HG02798 (cell line): Measurements from ENCODE around the gene DDX20.

Experiments
- ATAC-seq: cut with Tn5 transposase; IDR thresholded peaks from one replicate; pipeline ENCODE4 v1.9.1; 2021; ENCODE audit warnings: mild to moderate bottlenecking; ENCODE audit not compliant: unreplicated experiment, poor library complexity

Gene DDX20

GRCh38 chr1:111755331-111756123 lies at the start of gene DDX20:
Gene DDX20, plus strand, starts transcription at chr1:111755901. Its CDS starts 24 bp downstream, at chr1:111755925.
- ATAC-seq: peak; percentile 94

DNA sequence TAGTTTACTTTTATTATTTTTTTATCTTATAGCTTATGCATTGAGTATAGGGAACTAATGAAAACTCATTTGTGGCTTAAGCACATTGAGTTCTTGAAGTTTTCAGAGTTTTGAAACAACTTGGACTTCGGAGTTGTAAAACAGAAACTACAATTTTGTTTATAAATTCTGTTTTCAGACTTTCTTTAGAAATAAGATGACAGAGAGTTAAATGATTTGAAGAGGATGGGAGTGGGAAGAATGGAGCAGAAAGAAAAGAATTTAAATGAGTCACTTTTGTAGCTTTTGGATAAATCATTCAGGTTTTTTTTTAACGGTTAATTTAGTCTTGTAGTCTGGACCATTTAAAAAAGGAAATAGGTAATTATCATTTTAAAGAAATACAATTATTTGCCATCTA lies 48.8 kb upstream of the DDX20 start:
- ATAC-seq: no peak

- ATAC-seq: no peak
Measured at GRCh38 chr1:111707906-111708305, 47.8 kb upstream of the DDX20 start.

GRCh38 chr1:111709986-111710385 lies 45.7 kb upstream of the DDX20 start:
- ATAC-seq: no peak

DNA sequence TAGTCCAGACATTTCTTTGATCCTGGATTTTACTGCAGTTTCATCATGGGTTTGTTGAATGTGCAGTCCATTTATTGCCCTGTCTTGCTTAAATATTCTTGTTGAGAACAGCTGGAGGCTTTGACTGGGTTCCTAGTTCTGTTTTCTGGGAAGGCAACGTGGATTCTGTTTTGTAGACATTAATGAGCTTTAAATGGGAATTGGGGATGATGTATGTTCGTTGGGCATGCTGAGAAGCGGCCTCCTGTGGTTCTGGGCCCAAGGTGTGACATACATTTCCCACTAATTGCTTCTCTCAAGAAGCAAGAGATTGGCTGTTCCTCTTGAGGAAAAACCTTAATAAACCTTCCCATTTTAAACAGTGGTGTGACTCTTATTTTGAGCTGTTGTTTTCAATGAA lies 39.4 kb upstream of the DDX20 start:
- ATAC-seq: no peak

DNA sequence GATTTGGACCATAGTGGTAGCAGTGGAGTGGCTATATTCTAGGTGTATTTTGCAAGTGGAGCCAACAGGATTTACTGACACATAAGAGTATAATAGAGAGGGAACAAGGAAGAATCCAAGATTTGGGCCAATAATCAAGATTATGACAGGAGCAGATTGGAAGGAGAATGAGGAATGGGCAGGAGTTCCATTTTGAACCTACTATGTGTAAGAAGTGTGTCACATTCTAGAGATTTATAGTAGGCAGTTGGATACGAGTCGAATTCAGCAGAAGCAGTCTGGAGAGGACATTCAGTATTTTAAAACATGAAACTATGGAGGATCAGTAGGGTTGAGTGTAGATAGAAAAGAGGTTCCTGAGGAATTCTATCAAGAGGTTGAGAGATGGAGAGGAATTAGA lies 38.3 kb upstream of the DDX20 start:
- ATAC-seq: no peak

- ATAC-seq: no peak
Measured at GRCh38 chr1:111719135-111719534, 36.6 kb upstream of the DDX20 start.

DNA sequence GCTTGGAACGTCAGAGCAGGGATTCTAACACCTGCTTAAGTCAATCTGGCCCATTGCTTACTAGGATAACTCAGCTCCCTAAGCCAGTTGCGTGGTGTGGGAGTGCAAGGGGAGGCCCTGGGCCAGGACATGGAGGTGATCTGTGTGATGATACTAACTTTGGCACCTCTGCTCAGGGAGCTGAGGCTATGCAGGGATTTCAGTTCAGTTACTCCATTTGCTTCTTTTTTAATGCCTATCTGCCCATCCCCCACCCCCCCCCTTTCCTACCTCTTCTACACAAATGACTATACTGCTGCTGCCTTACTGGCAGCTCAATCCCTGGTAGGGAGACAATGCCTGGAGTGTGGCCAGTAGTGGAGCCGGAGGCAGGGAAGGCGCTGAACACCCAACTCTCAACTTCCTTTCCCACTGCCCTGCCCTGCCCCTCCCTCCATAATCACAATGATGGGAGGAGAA lies 36.0 kb upstream of the DDX20 start:
- no peak for ATAC-seq

DNA sequence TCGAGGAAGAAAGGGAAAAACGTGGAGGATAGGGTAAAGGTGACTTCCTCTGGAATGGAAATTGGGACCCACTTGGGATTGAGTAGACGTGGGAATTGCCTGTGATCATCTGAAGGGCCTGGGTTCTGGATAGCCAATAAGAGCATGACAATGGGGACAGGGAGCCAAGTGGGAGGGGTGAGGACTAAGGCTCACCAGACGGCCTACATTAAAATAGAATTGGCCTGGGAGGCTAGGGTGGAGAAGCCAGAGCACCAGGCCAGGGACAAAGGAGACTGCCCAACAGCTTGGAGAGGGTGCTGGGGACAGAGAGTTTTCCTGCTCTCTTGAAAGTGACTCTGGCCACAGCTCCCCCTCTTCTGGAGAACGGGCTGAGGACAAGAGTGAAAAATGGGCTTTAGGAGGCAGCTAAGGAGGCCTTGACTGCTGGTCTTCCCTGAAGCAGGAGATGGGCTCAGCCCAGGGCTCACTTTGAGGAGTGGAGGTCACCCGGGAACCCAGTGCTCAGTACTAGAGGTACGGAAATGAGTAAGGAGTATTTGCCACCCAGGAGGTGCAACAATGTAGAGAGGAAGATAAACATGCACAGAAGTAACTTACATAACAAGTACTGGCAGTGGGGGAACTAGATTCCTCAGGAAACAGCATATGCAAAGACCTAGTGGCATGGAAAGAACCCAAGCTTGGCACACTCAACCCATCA lies 35.3 kb upstream of the DDX20 start:
- no peak for ATAC-seq

- no peak for ATAC-seq
Measured at GRCh38 chr1:111720977-111721786, 34.5 kb upstream of the DDX20 start.

DNA sequence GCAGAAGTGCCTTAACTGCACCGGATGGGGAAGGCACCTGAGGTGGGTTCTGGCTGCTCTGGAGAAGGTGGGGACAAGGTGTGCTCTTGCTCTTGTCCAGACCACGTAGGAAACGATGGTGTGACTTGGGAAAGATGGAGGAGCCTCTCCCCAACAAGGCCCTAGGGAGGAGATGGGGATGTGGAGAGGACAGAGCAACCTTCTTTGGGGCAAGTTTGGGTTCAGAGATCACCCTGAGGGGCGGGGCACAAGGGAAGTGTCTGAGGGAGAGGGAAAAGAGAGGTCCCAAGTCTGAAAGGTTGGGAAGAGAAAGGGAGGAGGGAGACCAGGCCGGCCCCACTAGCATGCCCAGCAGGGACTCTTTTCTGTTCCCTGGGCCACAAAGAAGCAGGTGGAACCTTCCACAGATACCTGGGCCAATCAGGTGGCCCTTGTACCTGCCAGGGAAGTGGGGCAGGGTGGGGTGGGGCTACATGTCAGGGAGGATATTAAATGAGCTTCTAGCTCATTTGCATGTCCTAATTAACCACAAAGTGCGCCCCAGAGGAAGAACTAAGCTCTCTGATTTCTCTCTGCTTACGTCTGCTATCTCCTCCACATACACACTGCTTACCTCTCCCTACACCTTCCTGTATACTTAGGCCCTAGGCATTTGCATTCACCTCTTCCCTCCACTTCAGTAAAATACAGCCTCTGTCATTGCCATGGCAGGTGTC lies 32.5 kb upstream of the DDX20 start:
- ATAC-seq: no peak

GRCh38 chr1:111723871-111724270 lies 31.8 kb upstream of the DDX20 start:
- no peak for ATAC-seq

GRCh38 chr1:111725192-111725591 lies 30.5 kb upstream of the DDX20 start:
- ATAC-seq: no peak

DNA sequence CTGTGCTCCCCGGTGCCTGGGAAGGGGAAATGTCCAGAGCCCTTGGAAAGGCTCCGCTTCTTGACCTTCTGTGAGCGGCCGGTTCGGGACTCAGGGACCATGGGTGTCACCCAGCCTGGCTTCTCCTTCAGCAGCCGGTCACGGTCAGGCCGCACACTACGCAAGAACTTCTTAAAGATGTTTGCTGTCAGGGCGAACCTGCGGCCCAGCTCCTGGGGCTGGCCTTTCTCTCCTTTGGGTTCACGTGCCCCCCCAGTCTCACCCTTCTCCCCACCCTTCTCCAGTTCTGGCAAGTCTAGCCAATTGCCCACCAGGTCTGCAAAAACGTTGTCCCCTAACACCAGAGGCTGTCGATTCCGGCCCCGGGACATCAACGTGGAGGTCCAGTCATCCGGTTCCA lies 28.6 kb upstream of the DDX20 start:
- no peak for ATAC-seq

GRCh38 chr1:111729271-111729921 lies 26.3 kb upstream of the DDX20 start:
- ATAC-seq: no peak

GRCh38 chr1:111729946-111730681 lies 25.6 kb upstream of the DDX20 start:
- ATAC-seq: no peak

- ATAC-seq: no peak
Measured at GRCh38 chr1:111730706-111731105, 25.0 kb upstream of the DDX20 start.

- ATAC-seq: no peak
Measured at GRCh38 chr1:111731956-111732355, 23.7 kb upstream of the DDX20 start.

DNA sequence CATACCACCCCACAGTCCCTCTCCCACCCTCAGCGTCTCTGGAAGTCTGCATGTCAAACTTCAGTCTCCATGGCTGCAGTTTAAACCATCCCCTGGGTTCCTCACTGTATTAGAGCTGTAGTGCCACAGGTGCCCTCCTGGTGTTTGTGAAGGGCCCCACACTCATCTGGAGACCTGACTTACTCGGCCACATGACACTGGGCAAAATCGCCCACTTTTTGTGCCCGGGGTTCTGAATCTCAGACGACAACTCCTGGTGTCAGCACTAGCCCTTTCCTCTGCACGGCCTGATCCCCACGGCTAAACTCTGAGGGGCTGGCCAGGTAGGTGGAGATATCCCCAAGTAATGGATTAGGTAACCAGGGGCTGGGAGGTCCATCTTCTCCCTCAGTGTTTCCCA lies 23.0 kb upstream of the DDX20 start:
- ATAC-seq: no peak
